Upper lobe of left lung (tissue), 6 donors: ENCODE measurements around the gene STH. TPM values are rescaled to one million over a fixed set of nuclear protein-coding genes. Genes with fewer than 3 reads are reported as not detected.

Experiments used
- ATAC-seq, 2 donors: fragments of 200-7000 bp; cut with Tn5 transposase; one replicate each; pipeline ENCODE4 v1.9.1; 2022; ENCODE audit warnings: mild to moderate bottlenecking in 2 of 2, moderate library complexity in 2 of 2; ENCODE audit not compliant: low FRiP score in 2 of 2
- DNase-seq, 2 donors: peaks; one replicate each; pipeline ENCODE4 v3.0.0-alpha.2; 2019 to 2020
- H3K27ac ChIP-seq, 4 donors: fragments of 200-600 bp; sonication (generic); one replicate each; pipeline ENCODE4 v1.5.1; 2016 to 2019
- H3K27me3 ChIP-seq, 4 donors: fragments of 200-600 bp; sonication (generic); one replicate each; pipeline ENCODE4 v1.5.1; 2017 to 2019
- H3K36me3 ChIP-seq, 4 donors: fragments of 200-600 bp; sonication (generic); one replicate each; pipeline ENCODE4 v1.5.1; 2016 to 2019
- H3K4me1 ChIP-seq, 4 donors: fragments of 200-600 bp; sonication (generic); one replicate each; pipeline ENCODE4 v1.5.1; 2018 to 2019
- H3K4me3 ChIP-seq, 4 donors: fragments of 200-600 bp; sonication (generic); one replicate each; pipeline ENCODE4 v1.5.1; 2017 to 2019; ENCODE audit warnings: mild to moderate bottlenecking in 2 of 4, moderate library complexity in 1 of 4
- H3K9me3 ChIP-seq, 4 donors: fragments of 200-600 bp; sonication (generic); one replicate each; pipeline ENCODE4 v1.5.1; 2018 to 2019
- EP300 ChIP-seq, 4 donors: sonication (generic); formaldehyde crosslinking; IDR thresholded peaks; one replicate each; pipeline ENCODE4 v1.5.1; 2017; ENCODE audit warnings: antibody characterized with exemption in 4 of 4, control low read depth in 2 of 4
- POLR2A ChIP-seq, 4 donors: fragments of 450-650 bp; IDR thresholded peaks; one replicate each; pipeline ENCODE4 v1.5.1; 2016 to 2017; ENCODE audit warnings: antibody characterized with exemption in 4 of 4, mild to moderate bottlenecking in 2 of 4
- POLR2AphosphoS5 ChIP-seq, 2 donors: sonication (generic); formaldehyde crosslinking; IDR thresholded peaks; one replicate each; pipeline ENCODE4 v1.5.1; 2017; ENCODE audit warnings: antibody characterized with exemption in 2 of 2
- WGBS, 2 donors: methylation state at CpG; one replicate each; pipeline ENCODE4 v1.1.5; 2017 to 2018; 5-methylcytosine and 5-hydroxymethylcytosine counted together
- total RNA-seq, 6 donors: library from RNA; depleted of rRNA in 4 of 6; stranded (reverse); fragments of >200 nt in 4 of 6; gene quantifications; one replicate each; pipeline versions ENCODE4 v1.1.0 to v1.2.1, GENCODE V29; 2016 to 2021
- TF ChIP-seq, protein P1 (sequence below), 6 experiments: fragments of 450-650 bp in 4 of 6; fragments of 200-600 bp in 2 of 6; sonication (generic) in 2 of 6; IDR thresholded peaks; one replicate each; pipeline ENCODE4 v1.5.1; 2016 to 2019; ENCODE audit warnings: antibody characterized with exemption in 6 of 6
- donor health status: DM: no; HTN: no; CAD: no; lungs with moderate emphysema.
- donor health status: DM: no; HTN: yes; CAD: no; lungs with severe emphysema.

STH gene
- total RNA-seq, 6 donors from 2014 or later: not detected

DNA sequence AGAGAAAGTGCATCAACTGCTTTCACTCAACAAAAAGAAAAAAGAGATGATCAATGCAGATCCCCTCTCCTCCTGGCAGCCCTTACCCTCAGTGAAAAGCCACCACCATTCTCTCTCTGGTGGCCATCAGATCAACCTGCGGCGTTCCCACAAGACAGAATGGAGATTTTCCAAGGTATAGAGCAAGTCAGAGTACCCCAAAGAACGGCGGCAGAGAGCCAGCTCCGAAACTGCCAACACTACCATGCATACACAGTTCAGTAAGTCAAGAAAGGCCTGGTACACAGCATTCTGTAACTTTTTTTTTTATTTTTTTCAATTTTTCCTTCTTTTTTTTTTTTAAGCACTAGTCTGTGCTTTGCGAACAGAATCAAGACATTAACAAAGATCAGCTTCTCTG lies 30.6 kb downstream of the STH start:
- WGBS, 2 donors: 97 to 98% methylated on average over 6 of the region's 6 CpGs
- TF ChIP-seq POLR2AphosphoS5 (IDR thresholded peaks at IDR 0.05) (no peak), POLR2A (IDR thresholded peaks at IDR 0.05) (no peak), EP300 (IDR thresholded peaks at IDR 0.05) (no peak)
- TF ChIP-seq, protein P1, sequence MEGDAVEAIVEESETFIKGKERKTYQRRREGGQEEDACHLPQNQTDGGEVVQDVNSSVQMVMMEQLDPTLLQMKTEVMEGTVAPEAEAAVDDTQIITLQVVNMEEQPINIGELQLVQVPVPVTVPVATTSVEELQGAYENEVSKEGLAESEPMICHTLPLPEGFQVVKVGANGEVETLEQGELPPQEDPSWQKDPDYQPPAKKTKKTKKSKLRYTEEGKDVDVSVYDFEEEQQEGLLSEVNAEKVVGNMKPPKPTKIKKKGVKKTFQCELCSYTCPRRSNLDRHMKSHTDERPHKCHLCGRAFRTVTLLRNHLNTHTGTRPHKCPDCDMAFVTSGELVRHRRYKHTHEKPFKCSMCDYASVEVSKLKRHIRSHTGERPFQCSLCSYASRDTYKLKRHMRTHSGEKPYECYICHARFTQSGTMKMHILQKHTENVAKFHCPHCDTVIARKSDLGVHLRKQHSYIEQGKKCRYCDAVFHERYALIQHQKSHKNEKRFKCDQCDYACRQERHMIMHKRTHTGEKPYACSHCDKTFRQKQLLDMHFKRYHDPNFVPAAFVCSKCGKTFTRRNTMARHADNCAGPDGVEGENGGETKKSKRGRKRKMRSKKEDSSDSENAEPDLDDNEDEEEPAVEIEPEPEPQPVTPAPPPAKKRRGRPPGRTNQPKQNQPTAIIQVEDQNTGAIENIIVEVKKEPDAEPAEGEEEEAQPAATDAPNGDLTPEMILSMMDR (IDR thresholded peaks at IDR 0.05): no peak
- Histone ChIP-seq H3K9me3 (no peaks in the 10 kb centered on the region), H3K27ac (no peak overlapping the region), H3K4me1 (peaks cover 0 to 10% (median 6%) of the 10 kb centered on the region in 4 donors), H3K27me3 (no peaks in the 10 kb centered on the region), H3K36me3 (peaks cover 32 to 81% (median 52%) of the 10 kb centered on the region in 4 donors), H3K4me3 (no peak overlapping the region)
- no peak for ATAC-seq
- no peak for DNase-seq

DNA sequence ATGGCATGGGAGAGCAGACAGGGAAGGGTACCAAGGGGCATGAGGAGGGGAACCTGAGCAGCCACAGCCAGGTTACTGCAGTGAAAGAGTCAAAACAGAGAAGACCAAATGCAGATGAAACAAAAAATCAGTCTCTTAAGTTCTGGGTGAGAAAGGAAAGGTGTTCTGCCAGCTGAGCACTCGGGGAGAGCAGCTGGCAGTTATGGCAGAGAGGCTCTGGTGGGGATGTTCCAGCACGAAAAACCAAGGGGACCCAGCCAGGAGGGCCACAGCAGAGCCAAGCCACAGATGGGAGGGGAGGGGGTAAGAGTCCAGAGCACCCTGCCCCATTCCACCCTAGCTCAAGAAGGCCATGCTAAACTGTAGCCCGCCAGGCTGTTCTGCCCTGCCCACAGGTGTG lies 31.7 kb downstream of the STH start:
- Histone ChIP-seq H3K36me3 (peaks cover 37 to 87% (median 58%) of the 10 kb centered on the region in 4 donors), H3K4me3 (no peak overlapping the region), H3K9me3 (no peaks in the 10 kb centered on the region), H3K4me1 (peaks cover 0 to 12% (median 8%) of the 10 kb centered on the region in 4 donors), H3K27ac (no peak overlapping the region), H3K27me3 (no peaks in the 10 kb centered on the region)
- WGBS, 2 donors: 82 to 92% methylated on average over 3 of the region's 3 CpGs
- TF ChIP-seq POLR2A (IDR thresholded peaks at IDR 0.05) (no peak), POLR2AphosphoS5 (IDR thresholded peaks at IDR 0.05) (no peak), EP300 (IDR thresholded peaks at IDR 0.05) (no peak)
- TF ChIP-seq, protein P1 (IDR thresholded peaks at IDR 0.05): no peak
- no peak for ATAC-seq
- DNase-seq: no peak

DNA sequence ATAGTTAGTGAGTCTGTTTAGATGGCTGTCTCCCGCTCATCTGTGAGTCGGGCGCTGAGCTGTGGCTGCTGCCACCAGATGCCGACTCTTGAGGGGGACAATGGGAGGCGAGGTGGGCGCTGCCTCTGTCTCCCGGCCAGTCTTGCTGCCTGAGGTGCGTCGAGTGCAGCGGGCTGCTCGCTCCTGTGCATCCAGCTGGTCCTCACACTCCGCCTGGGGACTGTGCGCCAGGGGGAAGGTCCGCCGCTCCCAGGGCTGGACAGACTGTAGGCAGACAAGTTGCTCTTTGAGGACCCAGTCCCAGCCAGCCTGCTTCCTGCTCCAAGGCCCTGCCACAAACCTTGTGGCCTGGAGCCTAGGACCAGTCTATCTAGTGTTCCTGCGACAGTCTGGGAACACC lies 32.4 kb downstream of the STH start:
- no peaks in the 10 kb centered on the region for H3K9me3 ChIP-seq
- no peak for TF ChIP-seq EP300 (IDR thresholded peaks at IDR 0.05)
- no peak for TF ChIP-seq POLR2AphosphoS5 (IDR thresholded peaks at IDR 0.05)
- TF ChIP-seq, protein P1 (IDR thresholded peaks at IDR 0.05): no peak
- TF ChIP-seq POLR2A (IDR thresholded peaks at IDR 0.05): no peak
- ATAC-seq: no peak
- 92 to 96% methylated on average over 12 to 15 of the region's 16 CpGs for WGBS, 2 donors
- H3K27me3 ChIP-seq: no peaks in the 10 kb centered on the region
- H3K4me3 ChIP-seq: no peak overlapping the region
- peaks cover 37 to 89% (median 63%) of the 10 kb centered on the region in 4 donors for H3K36me3 ChIP-seq
- DNase-seq: peak in 1 of 2 donors; percentile 77
- H3K27ac ChIP-seq: no peak overlapping the region
- peaks cover 0 to 10% (median 6%) of the 10 kb centered on the region in 4 donors for H3K4me1 ChIP-seq

DNA sequence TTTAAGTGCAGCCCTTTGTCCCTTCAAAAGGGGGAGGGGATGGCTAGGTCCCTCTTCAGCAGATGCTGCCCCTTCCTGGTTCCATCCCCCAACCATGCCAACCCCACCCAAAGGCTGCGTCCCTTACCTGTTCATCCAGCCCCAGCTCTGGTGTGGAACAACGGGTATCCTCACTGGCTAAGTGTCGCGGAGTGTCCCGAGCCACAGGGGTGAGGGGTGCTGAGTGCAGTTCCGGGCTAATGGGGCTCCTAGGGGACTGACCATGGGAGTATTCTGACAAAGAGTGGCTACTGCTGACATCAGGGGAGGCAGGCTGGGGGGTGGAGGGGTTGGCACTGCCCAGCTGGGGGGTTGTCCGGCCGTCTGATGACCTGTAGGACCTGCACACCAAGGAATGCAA lies 32.9 kb downstream of the STH start:
- Histone ChIP-seq H3K4me1 (peaks cover 0 to 10% (median 5%) of the 10 kb centered on the region in 4 donors), H3K36me3 (peaks cover 42 to 91% (median 65%) of the 10 kb centered on the region in 4 donors), H3K4me3 (no peak overlapping the region), H3K9me3 (no peaks in the 10 kb centered on the region), H3K27ac (no peak overlapping the region), H3K27me3 (no peaks in the 10 kb centered on the region)
- DNase-seq (no peak), ATAC-seq (no peak)
- TF ChIP-seq, protein P1 (IDR thresholded peaks at IDR 0.05): no peak
- no peak for TF ChIP-seq EP300 (IDR thresholded peaks at IDR 0.05)
- no peak for TF ChIP-seq POLR2A (IDR thresholded peaks at IDR 0.05)
- TF ChIP-seq POLR2AphosphoS5 (IDR thresholded peaks at IDR 0.05): no peak
- 85 to 97% methylated on average over 8 of the region's 8 CpGs for WGBS, 2 donors

DNA sequence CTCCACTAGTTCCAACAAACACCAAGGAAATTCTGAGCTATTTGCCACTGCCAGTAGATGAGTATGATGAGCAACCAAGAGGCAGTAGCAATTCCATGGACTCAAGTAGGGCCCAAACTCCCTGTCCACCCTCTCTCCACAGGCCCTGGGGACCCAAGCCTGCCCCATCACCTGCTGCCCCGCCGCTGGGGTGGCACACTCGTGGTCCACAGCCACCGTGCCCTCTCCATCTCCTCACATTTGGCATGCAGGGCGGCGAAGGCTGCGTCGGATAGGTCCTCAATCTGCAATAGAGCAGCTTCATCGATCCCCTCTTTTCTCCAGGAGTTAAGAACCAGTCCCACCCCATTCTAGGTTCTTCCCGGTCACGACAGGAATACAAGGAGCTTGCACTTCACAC lies 33.9 kb downstream of the STH start:
- Histone ChIP-seq H3K36me3 (peaks cover 45 to 96% (median 72%) of the 10 kb centered on the region in 4 donors), H3K27ac (no peak overlapping the region), H3K4me3 (no peak overlapping the region), H3K4me1 (peaks cover 0 to 10% (median 5%) of the 10 kb centered on the region in 4 donors), H3K27me3 (no peaks in the 10 kb centered on the region), H3K9me3 (no peaks in the 10 kb centered on the region)
- TF ChIP-seq, protein P1 (IDR thresholded peaks at IDR 0.05): no peak
- TF ChIP-seq POLR2AphosphoS5 (IDR thresholded peaks at IDR 0.05): no peak
- no peak for TF ChIP-seq POLR2A (IDR thresholded peaks at IDR 0.05)
- no peak for TF ChIP-seq EP300 (IDR thresholded peaks at IDR 0.05)
- no peak for DNase-seq
- 90 to 96% methylated on average over 11 of the region's 11 CpGs for WGBS, 2 donors
- ATAC-seq: no peak
